Muscle layer of colon (tissue), 2 donors: ENCODE measurements around the gene TMEM258.

Experiments used
- H3K27ac ChIP-seq: one replicate; pipeline ENCODE4 v1.7.0; 2013; ENCODE audit warnings: low read depth, mild to moderate bottlenecking, low read length, moderate library complexity
- H3K27me3 ChIP-seq, 2 donors: one replicate each; pipeline ENCODE4 v1.7.0; 2013; ENCODE audit warnings: low read length in 2 of 2, mild to moderate bottlenecking in 2 of 2; ENCODE audit not compliant: insufficient read depth in 2 of 2, control insufficient read depth in 1 of 2
- H3K36me3 ChIP-seq: one replicate; pipeline ENCODE4 v1.7.0; 2013; ENCODE audit warnings: mild to moderate bottlenecking, low read length; ENCODE audit not compliant: insufficient read depth
- H3K4me1 ChIP-seq: one replicate; pipeline ENCODE4 v1.7.0; 2013; ENCODE audit warnings: mild to moderate bottlenecking, low read length; ENCODE audit not compliant: insufficient read depth
- H3K4me3 ChIP-seq, 2 donors: one replicate each; pipeline ENCODE4 v1.7.0; 2013; ENCODE audit warnings: low read length in 2 of 2, low read depth in 1 of 2, mild to moderate bottlenecking in 1 of 2, moderate library complexity in 1 of 2
- H3K9ac ChIP-seq: one replicate; pipeline ENCODE4 v1.7.0; 2013; ENCODE audit warnings: low read length
- H3K9me3 ChIP-seq: one replicate; pipeline ENCODE4 v1.7.0; 2013; ENCODE audit warnings: mild to moderate bottlenecking, low read length
- donor health status: abdominal sarcoma.
- donor health status: Adenocarcinoma of cecum.

The TMEM258 gene

GRCh38 chr11:61761440-61762222 lies 30.8 kb downstream of the TMEM258 start:
- Histone ChIP-seq H3K9me3 (no peaks in the 10 kb centered on the region), H3K4me3 (no peak overlapping the region), H3K9ac (no peak overlapping the region), H3K4me1 (no peaks in the 10 kb centered on the region), H3K36me3 (no peaks in the 10 kb centered on the region), H3K27me3 (peaks cover 0 to 13% of the 10 kb centered on the region in 2 donors), H3K27ac (no peak overlapping the region)

- H3K27ac ChIP-seq = no peak overlapping the region
- H3K9me3 ChIP-seq = no peaks in the 10 kb centered on the region
- no peak overlapping the region for H3K4me3 ChIP-seq
- H3K36me3 ChIP-seq = no peaks in the 10 kb centered on the region
- H3K27me3 ChIP-seq = peaks cover 0 to 13% of the 10 kb centered on the region in 2 donors
- no peak overlapping the region for H3K9ac ChIP-seq
- no peaks in the 10 kb centered on the region for H3K4me1 ChIP-seq
These were observed 31.5 kb downstream of the TMEM258 start for GRCh38 chr11:61760946-61761345.

GRCh38 chr11:61757213-61757862 lies 35.1 kb downstream of the TMEM258 start:
- Histone ChIP-seq H3K36me3 (no peaks in the 10 kb centered on the region), H3K4me1 (peaks cover 4% of the 10 kb centered on the region), H3K27ac (no peak overlapping the region), H3K27me3 (peaks cover 0 to 13% of the 10 kb centered on the region in 2 donors), H3K9ac (no peak overlapping the region), H3K9me3 (no peaks in the 10 kb centered on the region), H3K4me3 (no peak overlapping the region)

GRCh38 chr11:61756452-61757212 lies 35.8 kb downstream of the TMEM258 start:
- no peaks in the 10 kb centered on the region for H3K9me3 ChIP-seq
- no peaks in the 10 kb centered on the region for H3K36me3 ChIP-seq
- no peak overlapping the region for H3K27ac ChIP-seq
- H3K4me1 ChIP-seq = peaks cover 9% of the 10 kb centered on the region
- peaks cover 4 to 17% of the 10 kb centered on the region in 2 donors for H3K27me3 ChIP-seq
- H3K4me3 ChIP-seq = no peak overlapping the region
- H3K9ac ChIP-seq = no peak overlapping the region

GRCh38 chr11:61756147-61756451 lies 36.3 kb downstream of the TMEM258 start:
- Histone ChIP-seq H3K4me3 (no peak overlapping the region), H3K9ac (no peak overlapping the region), H3K27me3 (peaks cover 7 to 22% of the 10 kb centered on the region in 2 donors), H3K27ac (no peak overlapping the region), H3K4me1 (peaks cover 9% of the 10 kb centered on the region), H3K9me3 (no peaks in the 10 kb centered on the region), H3K36me3 (no peaks in the 10 kb centered on the region)

- no peaks in the 10 kb centered on the region for H3K36me3 ChIP-seq
- no peaks in the 10 kb centered on the region for H3K9me3 ChIP-seq
- H3K27me3 ChIP-seq = peaks cover 7 to 33% of the 10 kb centered on the region in 2 donors
- H3K4me3 ChIP-seq = no peak overlapping the region
- no peak overlapping the region for H3K27ac ChIP-seq
- H3K9ac ChIP-seq = no peak overlapping the region
- H3K4me1 ChIP-seq = peaks cover 9% of the 10 kb centered on the region
These were observed 37.6 kb downstream of the TMEM258 start for GRCh38 chr11:61754534-61755482.

GRCh38 chr11:61753672-61754071 lies 38.7 kb downstream of the TMEM258 start:
- no peak overlapping the region for H3K27ac ChIP-seq
- no peaks in the 10 kb centered on the region for H3K9me3 ChIP-seq
- H3K4me3 ChIP-seq = no peak overlapping the region
- H3K9ac ChIP-seq = no peak overlapping the region
- H3K4me1 ChIP-seq = peaks cover 9% of the 10 kb centered on the region
- no peaks in the 10 kb centered on the region for H3K36me3 ChIP-seq
- peaks cover 7 to 35% of the 10 kb centered on the region in 2 donors for H3K27me3 ChIP-seq

- H3K27ac ChIP-seq = no peak overlapping the region
- H3K9ac ChIP-seq = no peak overlapping the region
- H3K4me1 ChIP-seq = peaks cover 9% of the 10 kb centered on the region
- peaks cover 7 to 35% of the 10 kb centered on the region in 2 donors for H3K27me3 ChIP-seq
- H3K4me3 ChIP-seq = peak overlapping the region in 1 of 2 donors; percentile 20
- no peaks in the 10 kb centered on the region for H3K36me3 ChIP-seq
- no peaks in the 10 kb centered on the region for H3K9me3 ChIP-seq
These were observed 39.4 kb downstream of the TMEM258 start for GRCh38 chr11:61752925-61753521.

GRCh38 chr11:61752117-61752924 lies 40.1 kb downstream of the TMEM258 start, which contains the start of gene MYRF:
TSS of gene MYRF (plus strand) at chr11:61752636. CDS start at chr11:61752745, 109 bp downstream.
- H3K4me1 ChIP-seq = peaks cover 9% of the 10 kb centered on the region

GRCh38 chr11:61751384-61751783 lies 41.0 kb downstream of the TMEM258 start:
- Histone ChIP-seq H3K9ac (no peak overlapping the region), H3K36me3 (no peaks in the 10 kb centered on the region), H3K27ac (no peak overlapping the region), H3K27me3 (peaks cover 7 to 35% of the 10 kb centered on the region in 2 donors), H3K4me3 (no peak overlapping the region), H3K4me1 (peaks cover 9% of the 10 kb centered on the region), H3K9me3 (no peaks in the 10 kb centered on the region)

More at GRCh38 chr11:61752117-61752924, 40.1 kb downstream of the TMEM258 start, which contains the start of gene MYRF:
- Histone ChIP-seq H3K27me3 (peaks cover 7 to 35% of the 10 kb centered on the region in 2 donors), H3K27ac (no peak within 1 kb of the TSS), H3K9me3 (no peaks in the 10 kb centered on the region), H3K36me3 (no peaks in the 10 kb centered on the region), H3K4me3 (peak within 1 kb of the TSS; percentile 19 to 20), H3K9ac (no peak within 1 kb of the TSS)
